HepG2 (cell line): Measurements from ENCODE around the gene OGFOD3. TPM values are rescaled to one million over a fixed set of nuclear protein-coding genes. Genes with fewer than 3 reads are reported as not detected.

ENCODE experiments used
- EEA1 ChIP-seq: sonication (generic); formaldehyde crosslinking; IDR thresholded peaks from 2 replicates; pipeline ENCODE4 v1.5.1; 2020; ENCODE audit warnings: mild to moderate bottlenecking, missing genetic modification reagents, borderline replicate concordance
- ETV5 ChIP-seq: IDR thresholded peaks from 2 replicates; pipeline ENCODE4 v1.6.1; 2018; ENCODE audit warnings: missing biosample characterization, missing genetic modification reagents, inconsistent platforms, borderline replicate concordance
- MTF2 ChIP-seq: sonication (generic); formaldehyde crosslinking; IDR thresholded peaks from 2 replicates; pipeline ENCODE4 v1.5.0; 2020; ENCODE audit warnings: missing genetic modification reagents, borderline replicate concordance
- RBAK ChIP-seq: sonication (generic); formaldehyde crosslinking; IDR thresholded peaks from 2 replicates; pipeline ENCODE4 v1.5.1; 2020; ENCODE audit warnings: mild to moderate bottlenecking, missing genetic modification reagents
- RBM22 ChIP-seq: fragments of 200-400 bp; formaldehyde crosslinking; optimal IDR thresholded peaks from 2 replicates; pipeline ENCODE3; 2017; ENCODE audit warnings: mild to moderate bottlenecking, low read length, moderate library complexity
- SAP130 ChIP-seq: IDR thresholded peaks from 2 replicates; pipeline ENCODE4 v1.6.1; 2016; ENCODE audit warnings: low read depth
- SNAI1 ChIP-seq: sonication (generic); formaldehyde crosslinking; IDR thresholded peaks from 2 replicates; pipeline ENCODE4 v1.5.0; 2020; ENCODE audit warnings: mild to moderate bottlenecking, missing genetic modification reagents, borderline replicate concordance
- THAP9 ChIP-seq: sonication (generic); formaldehyde crosslinking; IDR thresholded peaks from 2 replicates; pipeline ENCODE4; 2020; ENCODE audit warnings: missing genetic modification reagents, mild to moderate bottlenecking, borderline replicate concordance
- ZNF530 ChIP-seq: sonication (generic); formaldehyde crosslinking; IDR thresholded peaks from 2 replicates; pipeline ENCODE4 v1.5.0; 2020; ENCODE audit warnings: low read depth, mild to moderate bottlenecking, missing genetic modification reagents
- ZNF788 ChIP-seq: sonication (generic); formaldehyde crosslinking; IDR thresholded peaks from 2 replicates; pipeline ENCODE4 v1.5.0; 2020; ENCODE audit warnings: mild to moderate bottlenecking, missing genetic modification reagents, borderline replicate concordance
- ZUFSP ChIP-seq: sonication (generic); formaldehyde crosslinking; IDR thresholded peaks from 2 replicates; pipeline ENCODE4 v1.9.0; 2021; ENCODE audit warnings: missing genetic modification reagents, mild to moderate bottlenecking, borderline replicate concordance
- polyA plus RNA-seq, 8 experiments: library from polyadenylated mRNA; depleted of rRNA in 3 of 8; stranded (reverse) in 7 of 8; unstranded in 1 of 8; fragments of >200 nt; fragmentation: Illumina TruSeq in 4 of 8; extraction: Trizol in 4 of 8; gene quantifications; 2 replicates each; pipeline versions ENCODE4 v1.2.1 to v1.2.3, GENCODE V29; 2011 to 2016; ENCODE audit warnings: low read depth in 4 of 8, missing spikeins in 1 of 8, mixed read lengths in 1 of 8; ENCODE audit not compliant: insufficient read depth in 1 of 8
- total RNA-seq, 5 experiments: library from RNA; depleted of rRNA; stranded (reverse); fragments of >200 nt; fragmentation: Illumina TruSeq; extraction: Trizol; gene quantifications; 2 replicates each; pipeline ENCODE4 v1.2.3, GENCODE V29; 2016; ENCODE audit warnings: low read depth in 1 of 5
- TF ChIP-seq, protein P1 (sequence below): sonication (generic); formaldehyde crosslinking; IDR thresholded peaks from 2 replicates; pipeline ENCODE4 v1.5.0; 2020; ENCODE audit warnings: mild to moderate bottlenecking, missing genetic modification reagents
- TF ChIP-seq, protein P2 (sequence below): sonication (generic); formaldehyde crosslinking; IDR thresholded peaks from 2 replicates; pipeline ENCODE4 v1.4.0; 2020; ENCODE audit warnings: missing genetic modification reagents
- TF ChIP-seq, protein P3 (sequence below): sonication (generic); formaldehyde crosslinking; IDR thresholded peaks from 2 replicates; pipeline ENCODE4 v1.4.0; 2020; ENCODE audit warnings: mild to moderate bottlenecking, missing genetic modification reagents, borderline replicate concordance

Gene OGFOD3
- total and polyA plus RNA-seq, 2 of the 13 experiments (the other 11 are each of a cell fraction or from before 2014, with no cell fraction given) = 40.0 to 42.1 TPM

- TF ChIP-seq RBM22 (no peak), THAP9 (CRISPR knock-in tag) (no peak), ETV5 (no peak; the same call in 1 of the 2 replicates), ZNF530 (CRISPR knock-in tag) (no peak), ZUFSP (CRISPR knock-in tag) (no peak), SNAI1 (no peak), MTF2 (CRISPR knock-in tag) (no peak), RBAK (CRISPR knock-in tag) (no peak), SAP130 (CRISPR knock-in tag) (no peak), ZNF788 (CRISPR knock-in tag) (no peak), EEA1 (CRISPR knock-in tag) (no peak)
- TF ChIP-seq, protein P1, sequence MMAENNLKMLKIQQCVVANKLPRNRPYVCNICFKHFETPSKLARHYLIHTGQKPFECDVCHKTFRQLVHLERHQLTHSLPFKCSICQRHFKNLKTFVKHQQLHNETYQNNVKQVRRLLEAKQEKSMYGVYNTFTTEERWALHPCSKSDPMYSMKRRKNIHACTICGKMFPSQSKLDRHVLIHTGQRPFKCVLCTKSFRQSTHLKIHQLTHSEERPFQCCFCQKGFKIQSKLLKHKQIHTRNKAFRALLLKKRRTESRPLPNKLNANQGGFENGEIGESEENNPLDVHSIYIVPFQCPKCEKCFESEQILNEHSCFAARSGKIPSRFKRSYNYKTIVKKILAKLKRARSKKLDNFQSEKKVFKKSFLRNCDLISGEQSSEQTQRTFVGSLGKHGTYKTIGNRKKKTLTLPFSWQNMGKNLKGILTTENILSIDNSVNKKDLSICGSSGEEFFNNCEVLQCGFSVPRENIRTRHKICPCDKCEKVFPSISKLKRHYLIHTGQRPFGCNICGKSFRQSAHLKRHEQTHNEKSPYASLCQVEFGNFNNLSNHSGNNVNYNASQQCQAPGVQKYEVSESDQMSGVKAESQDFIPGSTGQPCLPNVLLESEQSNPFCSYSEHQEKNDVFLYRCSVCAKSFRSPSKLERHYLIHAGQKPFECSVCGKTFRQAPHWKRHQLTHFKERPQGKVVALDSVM (CRISPR knock-in tag) = 0 out of 2 replicates have a peak, but pooled peaks have one; percentile 12
- TF ChIP-seq, protein P2, sequence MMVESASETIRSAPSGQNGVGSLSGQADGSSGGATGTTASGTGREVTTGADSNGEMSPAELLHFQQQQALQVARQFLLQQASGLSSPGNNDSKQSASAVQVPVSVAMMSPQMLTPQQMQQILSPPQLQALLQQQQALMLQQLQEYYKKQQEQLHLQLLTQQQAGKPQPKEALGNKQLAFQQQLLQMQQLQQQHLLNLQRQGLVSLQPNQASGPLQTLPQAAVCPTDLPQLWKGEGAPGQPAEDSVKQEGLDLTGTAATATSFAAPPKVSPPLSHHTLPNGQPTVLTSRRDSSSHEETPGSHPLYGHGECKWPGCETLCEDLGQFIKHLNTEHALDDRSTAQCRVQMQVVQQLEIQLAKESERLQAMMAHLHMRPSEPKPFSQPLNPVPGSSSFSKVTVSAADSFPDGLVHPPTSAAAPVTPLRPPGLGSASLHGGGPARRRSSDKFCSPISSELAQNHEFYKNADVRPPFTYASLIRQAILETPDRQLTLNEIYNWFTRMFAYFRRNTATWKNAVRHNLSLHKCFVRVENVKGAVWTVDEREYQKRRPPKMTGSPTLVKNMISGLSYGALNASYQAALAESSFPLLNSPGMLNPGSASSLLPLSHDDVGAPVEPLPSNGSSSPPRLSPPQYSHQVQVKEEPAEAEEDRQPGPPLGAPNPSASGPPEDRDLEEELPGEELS (CRISPR knock-in tag) = peak; percentile 33; the same call in 1 of the 2 replicates
- TF ChIP-seq, protein P3, sequence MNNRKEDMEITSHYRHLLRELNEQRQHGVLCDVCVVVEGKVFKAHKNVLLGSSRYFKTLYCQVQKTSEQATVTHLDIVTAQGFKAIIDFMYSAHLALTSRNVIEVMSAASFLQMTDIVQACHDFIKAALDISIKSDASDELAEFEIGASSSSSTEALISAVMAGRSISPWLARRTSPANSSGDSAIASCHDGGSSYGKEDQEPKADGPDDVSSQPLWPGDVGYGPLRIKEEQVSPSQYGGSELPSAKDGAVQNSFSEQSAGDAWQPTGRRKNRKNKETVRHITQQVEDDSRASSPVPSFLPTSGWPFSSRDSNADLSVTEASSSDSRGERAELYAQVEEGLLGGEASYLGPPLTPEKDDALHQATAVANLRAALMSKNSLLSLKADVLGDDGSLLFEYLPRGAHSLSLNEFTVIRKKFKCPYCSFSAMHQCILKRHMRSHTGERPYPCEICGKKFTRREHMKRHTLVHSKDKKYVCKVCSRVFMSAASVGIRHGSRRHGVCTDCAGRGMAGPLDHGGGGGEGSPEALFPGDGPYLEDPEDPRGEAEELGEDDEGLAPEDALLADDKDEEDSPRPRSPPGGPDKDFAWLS (CRISPR knock-in tag) = no peak
Observed at GRCh38 chr17:82342361-82343079, 75.9 kb downstream of the OGFOD3 start (continued).
